ENCODE data around the gene LINS1. TPM values are rescaled to one million over a fixed set of nuclear protein-coding genes. Genes with fewer than 3 reads are reported as not detected.

Gene LINS1
- total RNA-seq, 1 experiment from 2014 or later, result 13.6 TPM

DNA sequence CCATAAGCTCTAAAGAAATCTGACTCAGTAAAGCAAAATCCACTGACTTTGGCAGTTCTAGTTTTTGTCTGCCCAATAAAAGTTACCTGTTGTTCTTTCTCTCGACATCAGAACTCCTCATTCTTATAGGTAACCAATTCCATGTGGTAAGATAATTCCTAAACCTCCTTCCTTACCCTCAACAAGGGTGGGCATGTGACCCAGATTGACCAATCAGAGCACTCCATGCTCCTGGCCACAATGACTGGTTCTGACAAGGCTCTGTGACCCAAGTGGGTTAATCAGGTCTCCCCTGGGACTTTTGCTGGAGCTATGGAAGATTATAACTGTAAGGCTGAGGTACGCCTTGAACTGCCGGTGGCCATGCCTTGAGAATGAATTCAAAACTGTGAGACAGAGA is 31.7 kb downstream of the LINS1 start:
- in situ Hi-C loops (cut with HindIII; ENCODE audit: low pct_unique_long_range_greater_than_20kb, low sequenced_read_pairs), result no loop called here
- DNase-seq (ENCODE audit: low read depth, low spot score) (no peak), ATAC-seq (no peak)
- Histone ChIP-seq H3K36me3 (ENCODE audit: control insufficient read depth, insufficient read depth, low read length) (peaks cover 7% of the 10 kb centered on the region), H3K27ac (ENCODE audit: low read length) (no peak overlapping the region), H3K4me3 (ENCODE audit: low read depth in 2 of 2, low read length in 2 of 2) (no peak overlapping the region), H3K9me3 (ENCODE audit: control insufficient read depth, insufficient read depth, low read depth, low read length) (no peaks in the 10 kb centered on the region), H3K4me1 (ENCODE audit: control insufficient read depth, insufficient read depth, low read length) (no peaks in the 10 kb centered on the region), H3K27me3 (ENCODE audit: control insufficient read depth, insufficient read depth, low read length) (no peaks in the 10 kb centered on the region)
- CTCF ChIA-PET, result no interaction called here
- POLR2A ChIA-PET, result no interaction called here
- BruUV-seq (replicated peaks), result no TSS peak
- TF ChIP-seq POLR2AphosphoS5 (IDR thresholded peaks at IDR 0.05; ENCODE audit: low read depth, low read length) (no peak), SIN3A (IDR thresholded peaks at IDR 0.05; ENCODE audit: borderline replicate concordance, insufficient read depth, low read depth, low read length) (no peak), TCF7L2 (IDR thresholded peaks at IDR 0.05; ENCODE audit: low read depth, low read length) (no peak), REST (IDR thresholded peaks at IDR 0.05; ENCODE audit: insufficient read depth in 1 of 2, low read depth in 2 of 2, low read length in 1 of 2) (no peak)
- TF ChIP-seq, protein P1, sequence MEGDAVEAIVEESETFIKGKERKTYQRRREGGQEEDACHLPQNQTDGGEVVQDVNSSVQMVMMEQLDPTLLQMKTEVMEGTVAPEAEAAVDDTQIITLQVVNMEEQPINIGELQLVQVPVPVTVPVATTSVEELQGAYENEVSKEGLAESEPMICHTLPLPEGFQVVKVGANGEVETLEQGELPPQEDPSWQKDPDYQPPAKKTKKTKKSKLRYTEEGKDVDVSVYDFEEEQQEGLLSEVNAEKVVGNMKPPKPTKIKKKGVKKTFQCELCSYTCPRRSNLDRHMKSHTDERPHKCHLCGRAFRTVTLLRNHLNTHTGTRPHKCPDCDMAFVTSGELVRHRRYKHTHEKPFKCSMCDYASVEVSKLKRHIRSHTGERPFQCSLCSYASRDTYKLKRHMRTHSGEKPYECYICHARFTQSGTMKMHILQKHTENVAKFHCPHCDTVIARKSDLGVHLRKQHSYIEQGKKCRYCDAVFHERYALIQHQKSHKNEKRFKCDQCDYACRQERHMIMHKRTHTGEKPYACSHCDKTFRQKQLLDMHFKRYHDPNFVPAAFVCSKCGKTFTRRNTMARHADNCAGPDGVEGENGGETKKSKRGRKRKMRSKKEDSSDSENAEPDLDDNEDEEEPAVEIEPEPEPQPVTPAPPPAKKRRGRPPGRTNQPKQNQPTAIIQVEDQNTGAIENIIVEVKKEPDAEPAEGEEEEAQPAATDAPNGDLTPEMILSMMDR (IDR thresholded peaks at IDR 0.05), result no peak
- intact Hi-C loops (cut with micrococcal nuclease; ENCODE audit: unreplicated experiment), result loop anchor here (2.0 kb wide), 1 partner anchor 219 kb away; no protein-coding TSS in a partner anchor

GRCh38 chr15:100569391-100569790 is 32.6 kb downstream of the LINS1 start:
- POLR2A ChIA-PET, result no interaction called here
- CTCF ChIA-PET, result no interaction called here
- no peak for DNase-seq (ENCODE audit: low read depth, low spot score)
- Histone ChIP-seq H3K4me3 (ENCODE audit: low read depth in 2 of 2, low read length in 2 of 2) (no peak overlapping the region), H3K27me3 (ENCODE audit: control insufficient read depth, insufficient read depth, low read length) (no peaks in the 10 kb centered on the region), H3K9me3 (ENCODE audit: control insufficient read depth, insufficient read depth, low read depth, low read length) (no peaks in the 10 kb centered on the region), H3K27ac (ENCODE audit: low read length) (no peak overlapping the region), H3K4me1 (ENCODE audit: control insufficient read depth, insufficient read depth, low read length) (no peaks in the 10 kb centered on the region), H3K36me3 (ENCODE audit: control insufficient read depth, insufficient read depth, low read length) (peaks cover 6% of the 10 kb centered on the region)
- in situ Hi-C loops (cut with HindIII; ENCODE audit: low pct_unique_long_range_greater_than_20kb, low sequenced_read_pairs), result no loop called here
- intact Hi-C loops (cut with micrococcal nuclease; ENCODE audit: unreplicated experiment), result no loop called here
- ATAC-seq, result no peak
- BruUV-seq (replicated peaks), result no TSS peak
- no peak for TF ChIP-seq SIN3A (IDR thresholded peaks at IDR 0.05; ENCODE audit: borderline replicate concordance, insufficient read depth, low read depth, low read length)
- TF ChIP-seq TCF7L2 (IDR thresholded peaks at IDR 0.05; ENCODE audit: low read depth, low read length), result no peak
- TF ChIP-seq REST (IDR thresholded peaks at IDR 0.05; ENCODE audit: insufficient read depth in 1 of 2, low read depth in 2 of 2, low read length in 1 of 2), result no peak
- TF ChIP-seq, protein P1 (IDR thresholded peaks at IDR 0.05), result no peak
- no peak for TF ChIP-seq POLR2AphosphoS5 (IDR thresholded peaks at IDR 0.05; ENCODE audit: low read depth, low read length)
